ENCODE results near the gene RTEL1.

Gene RTEL1

GRCh38 chr20:63742381-63743024 lies 84.4 kb downstream of the RTEL1 start:
- no peak overlapping the region for H3K4me3 ChIP-seq (ENCODE audit: low read depth, low read length)
- TF ChIP-seq POLR2A (IDR thresholded peaks at IDR 0.05; ENCODE audit: extremely low read depth, insufficient read length) (no peak), CTCF (IDR thresholded peaks at IDR 0.05; ENCODE audit: low read depth, low read length) (no peak), MAX (IDR thresholded peaks at IDR 0.05; ENCODE audit: low read depth, low read length) (no peak), MYC (IDR thresholded peaks at IDR 0.05; ENCODE audit: low read depth, low read length) (no peak)
- no peak for DNase-seq (ENCODE audit: low read depth)

- H3K4me3 ChIP-seq (ENCODE audit: low read depth, low read length), result no peak overlapping the region
- TF ChIP-seq MAX (IDR thresholded peaks at IDR 0.05; ENCODE audit: low read depth, low read length), result no peak
- DNase-seq (ENCODE audit: low read depth), result no peak
These were observed 85.3 kb downstream of the RTEL1 start for GRCh38 chr20:63743210-63743970.

GRCh38 chr20:63744158-63744557 lies 86.0 kb downstream of the RTEL1 start:
- TF ChIP-seq MAX (IDR thresholded peaks at IDR 0.05; ENCODE audit: low read depth, low read length), result no peak
- no peak for TF ChIP-seq CTCF (IDR thresholded peaks at IDR 0.05; ENCODE audit: low read depth, low read length)
- no peak for TF ChIP-seq POLR2A (IDR thresholded peaks at IDR 0.05; ENCODE audit: extremely low read depth, insufficient read length)
- TF ChIP-seq MYC (IDR thresholded peaks at IDR 0.05; ENCODE audit: low read depth, low read length), result no peak
- no peak overlapping the region for H3K4me3 ChIP-seq (ENCODE audit: low read depth, low read length)
- DNase-seq (ENCODE audit: low read depth), result no peak

- DNase-seq (ENCODE audit: low read depth), result no peak
- H3K4me3 ChIP-seq (ENCODE audit: low read depth, low read length), result no peak overlapping the region
- peak; percentile 12 for TF ChIP-seq POLR2A (IDR thresholded peaks at IDR 0.05; ENCODE audit: extremely low read depth, insufficient read length)
- TF ChIP-seq CTCF (IDR thresholded peaks at IDR 0.05; ENCODE audit: low read depth, low read length), result no peak
- TF ChIP-seq MYC (IDR thresholded peaks at IDR 0.05; ENCODE audit: low read depth, low read length), result no peak
These were observed 86.7 kb downstream of the RTEL1 start for GRCh38 chr20:63744574-63745423.

- no peak for DNase-seq (ENCODE audit: low read depth)
- no peak for TF ChIP-seq CTCF (IDR thresholded peaks at IDR 0.05; ENCODE audit: low read depth, low read length)
- H3K4me3 ChIP-seq (ENCODE audit: low read depth, low read length), result no peak overlapping the region
These were observed 87.3 kb downstream of the RTEL1 start for GRCh38 chr20:63745424-63745805.

Measured in NB4 (cell line).